HG02981 (cell line): ENCODE measurements around the gene YIPF3.
"Not testable (repeated sequence)": the region's sequence is repeated elsewhere in the genome, so short reads cannot be mapped to it uniquely, and the experiment has no call there.

Source experiments
- ATAC-seq: cut with Tn5 transposase; IDR thresholded peaks from one replicate; pipeline ENCODE4 v1.9.1; 2021; ENCODE audit warnings: mild to moderate bottlenecking, moderate library complexity; ENCODE audit not compliant: unreplicated experiment

YIPF3 gene

DNA sequence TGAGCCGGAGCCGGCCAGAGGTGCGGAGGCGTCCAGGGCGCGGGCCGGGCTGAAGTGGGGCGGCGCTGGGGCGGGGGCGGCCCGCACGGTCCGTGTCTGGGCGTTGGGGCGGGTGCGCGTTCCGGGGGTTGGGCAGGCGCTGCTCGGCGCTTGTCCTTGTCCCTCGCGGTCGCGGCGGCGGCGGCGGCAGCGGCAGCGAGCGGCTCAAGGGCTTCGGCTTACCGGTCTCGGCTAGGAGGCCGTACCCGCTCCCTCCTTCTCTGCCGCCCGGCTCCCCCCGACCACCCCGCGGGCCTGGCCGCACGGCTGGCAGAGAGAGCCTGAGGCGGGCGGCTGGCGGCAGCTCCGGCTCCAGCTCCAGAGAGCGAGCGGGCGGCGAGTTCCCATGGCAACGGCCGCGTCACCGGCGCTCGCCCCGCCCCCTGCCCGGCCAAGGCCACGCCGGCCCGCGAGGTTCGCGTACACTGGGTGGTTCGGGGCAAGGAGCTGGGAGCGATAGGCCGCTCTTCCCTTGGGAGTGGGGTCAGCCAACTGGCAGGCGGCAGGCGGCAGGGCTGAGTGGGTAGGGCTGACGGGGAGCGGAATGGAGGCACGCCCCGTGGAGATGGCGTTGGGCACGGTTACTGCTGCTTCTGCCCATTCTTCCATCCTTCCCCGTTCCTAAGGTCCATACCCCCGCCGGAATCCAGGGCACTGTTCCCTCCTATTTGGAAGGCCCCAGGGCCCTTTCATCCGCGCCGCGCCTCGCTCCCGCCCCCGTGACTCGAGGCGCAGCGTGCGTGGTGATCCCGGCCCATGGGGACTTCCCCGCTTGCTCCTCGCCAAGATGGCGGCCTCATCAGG, 6.5 kb downstream of the YIPF3 start, which contains the start of gene LRRC73:
Gene LRRC73 (minus strand): TSS at position 363 of the 843 bp plus-strand sequence. CDS start 561 bp downstream, outside the sequence.
- peak; percentile 53 for ATAC-seq

DNA sequence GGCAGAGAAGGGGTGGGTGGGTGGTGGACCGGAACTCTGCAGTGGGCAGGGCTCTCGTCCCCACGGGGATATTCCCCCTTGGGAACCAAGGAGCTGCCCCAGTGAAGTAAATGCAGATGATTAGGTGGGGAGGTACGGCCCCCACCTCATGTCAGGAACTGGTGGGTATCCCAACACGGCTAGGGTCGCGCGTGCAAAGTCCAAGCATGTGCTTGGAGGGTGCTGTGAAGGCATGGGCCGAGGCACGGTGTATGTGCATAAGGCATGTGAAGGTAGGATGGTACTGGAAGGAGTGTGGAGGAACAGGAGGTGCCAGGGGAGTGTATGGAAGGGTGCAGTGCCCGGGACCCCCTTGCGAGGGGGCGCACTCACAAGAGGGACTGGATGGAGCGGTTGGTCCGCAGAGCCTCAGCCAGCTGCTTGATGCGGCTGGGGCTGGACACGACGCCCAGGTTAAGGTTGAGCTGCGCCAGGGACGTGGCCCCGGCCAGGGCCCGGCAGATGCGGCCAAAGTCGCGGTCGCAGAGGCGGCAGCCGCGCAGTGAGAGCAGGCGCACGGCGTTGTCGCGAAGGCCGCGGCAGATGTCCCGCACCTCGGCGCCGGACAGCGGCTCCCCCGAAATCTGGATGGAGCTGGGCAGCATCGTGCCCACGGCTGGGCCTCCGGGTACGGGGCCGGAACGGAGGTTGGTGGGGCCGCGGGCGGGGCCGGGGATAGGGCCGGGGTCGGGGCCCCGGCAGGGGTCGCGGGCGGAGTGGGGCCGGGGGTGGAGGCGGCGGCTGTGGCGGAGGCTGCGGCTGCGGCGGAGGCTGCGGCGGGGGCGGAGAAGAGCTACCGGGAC, 7.4 kb downstream of the YIPF3 start:
- ATAC-seq, result no peak

DNA sequence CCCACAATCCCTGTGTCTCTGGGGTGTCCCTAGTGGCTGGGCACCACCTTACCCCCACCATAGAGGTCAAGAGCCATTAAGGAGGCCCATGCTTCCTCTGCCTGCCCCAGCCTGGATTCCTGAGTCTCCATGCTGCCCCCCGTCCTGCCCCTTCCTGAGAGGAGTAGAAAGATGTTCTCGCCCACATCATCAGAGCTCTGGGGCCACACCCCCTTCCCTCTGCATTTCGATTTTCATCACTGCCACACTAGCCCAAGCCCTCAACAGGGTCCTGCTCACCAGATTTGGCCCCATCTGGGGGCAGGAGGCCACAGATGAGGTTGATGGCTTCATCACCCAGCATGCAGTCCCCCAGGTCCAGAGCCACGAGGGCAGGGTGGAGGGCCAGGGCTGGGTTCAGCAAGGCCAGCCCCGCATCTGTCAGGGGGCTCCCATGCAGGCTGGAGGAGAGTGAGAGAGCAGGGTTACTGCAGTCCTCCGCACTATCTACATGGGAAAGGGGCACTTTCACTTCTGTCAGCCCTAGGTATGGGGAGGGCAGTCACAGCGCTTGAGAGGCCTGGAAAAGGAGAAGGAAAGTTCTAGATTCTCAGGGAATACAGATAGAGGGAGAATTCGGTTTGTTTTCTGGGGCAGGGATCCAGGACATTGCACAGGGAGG, 8.1 kb downstream of the YIPF3 start:
- no peak for ATAC-seq

DNA sequence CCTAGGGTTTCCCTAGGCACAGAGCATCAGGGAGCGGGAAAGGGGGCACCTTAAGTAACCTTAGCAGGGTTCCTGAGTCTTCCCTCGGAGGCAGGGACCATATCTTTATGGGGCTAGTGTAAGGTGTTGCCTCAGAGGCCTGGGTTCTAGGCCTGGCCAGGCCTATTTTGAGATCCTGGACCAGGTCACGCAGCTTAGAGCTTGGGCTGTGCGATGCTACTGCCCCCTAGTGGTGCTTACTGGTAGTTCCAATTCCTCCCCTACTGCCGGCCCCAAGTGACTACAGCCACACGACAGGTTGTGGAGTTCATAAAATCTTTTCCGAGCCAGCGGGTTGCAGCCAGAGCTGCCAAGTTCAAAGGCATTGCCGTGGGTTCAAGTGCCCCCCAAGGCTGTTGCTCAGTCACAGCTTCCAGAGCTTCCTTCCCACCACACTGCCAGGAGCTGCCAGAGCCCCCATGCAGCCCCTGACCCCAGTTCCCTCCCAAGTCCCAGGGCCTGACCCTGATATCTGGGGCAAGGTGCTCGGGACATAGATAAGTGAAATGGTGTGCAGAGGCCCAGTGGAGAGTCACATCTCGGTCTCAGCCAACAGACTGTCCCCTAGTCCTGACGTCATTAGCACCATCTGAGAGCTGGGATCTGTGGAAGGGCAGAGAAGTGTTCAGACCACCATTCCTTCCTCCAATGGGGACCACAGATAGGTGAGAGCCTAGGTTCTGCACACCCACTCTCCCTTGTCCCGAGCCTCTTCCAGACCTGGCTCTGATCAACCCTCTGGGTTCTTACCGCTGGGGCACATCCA, 9.9 kb downstream of the YIPF3 start:
- ATAC-seq, result no peak

DNA sequence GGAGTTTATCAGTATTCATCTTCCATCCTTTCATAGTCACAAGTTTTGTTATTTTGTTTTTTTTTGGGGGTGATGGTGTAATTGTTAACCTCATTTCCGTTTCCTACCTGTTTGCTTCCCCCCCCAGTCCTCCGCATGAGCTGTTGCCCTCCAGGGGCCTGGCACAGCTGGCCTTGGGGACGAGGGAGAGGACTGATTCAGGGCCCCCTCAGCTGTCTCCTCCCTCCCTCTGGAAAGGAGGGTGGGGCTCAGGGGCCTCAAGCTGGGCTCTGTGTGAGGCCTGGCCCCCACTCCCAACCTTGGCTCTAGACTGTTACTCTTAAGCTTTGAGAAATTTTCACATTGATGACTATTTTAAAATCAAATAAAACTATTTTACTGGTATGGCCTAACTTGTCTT, 10.6 kb downstream of the YIPF3 start:
- no peak for ATAC-seq

DNA sequence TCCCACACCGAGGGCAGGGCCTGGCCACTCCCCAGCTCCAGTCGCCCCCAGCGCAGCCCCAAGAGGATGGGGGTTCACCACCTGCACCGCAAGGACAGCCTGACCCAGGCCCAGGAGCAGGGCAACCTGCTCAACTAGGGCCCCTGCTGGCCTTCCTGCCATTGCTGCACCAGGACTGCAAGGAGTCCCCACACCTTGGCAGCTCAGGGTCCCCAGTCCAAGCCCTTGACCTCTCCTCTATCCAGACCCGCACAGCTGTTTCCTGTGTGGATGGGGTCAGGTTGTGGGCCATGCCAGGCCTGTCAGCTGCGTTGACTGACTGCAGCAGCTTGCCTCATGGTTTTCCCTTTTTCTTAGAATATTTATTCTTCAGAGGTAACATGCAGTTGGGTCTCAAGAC, 11.0 kb downstream of the YIPF3 start:
- no peak for ATAC-seq

DNA sequence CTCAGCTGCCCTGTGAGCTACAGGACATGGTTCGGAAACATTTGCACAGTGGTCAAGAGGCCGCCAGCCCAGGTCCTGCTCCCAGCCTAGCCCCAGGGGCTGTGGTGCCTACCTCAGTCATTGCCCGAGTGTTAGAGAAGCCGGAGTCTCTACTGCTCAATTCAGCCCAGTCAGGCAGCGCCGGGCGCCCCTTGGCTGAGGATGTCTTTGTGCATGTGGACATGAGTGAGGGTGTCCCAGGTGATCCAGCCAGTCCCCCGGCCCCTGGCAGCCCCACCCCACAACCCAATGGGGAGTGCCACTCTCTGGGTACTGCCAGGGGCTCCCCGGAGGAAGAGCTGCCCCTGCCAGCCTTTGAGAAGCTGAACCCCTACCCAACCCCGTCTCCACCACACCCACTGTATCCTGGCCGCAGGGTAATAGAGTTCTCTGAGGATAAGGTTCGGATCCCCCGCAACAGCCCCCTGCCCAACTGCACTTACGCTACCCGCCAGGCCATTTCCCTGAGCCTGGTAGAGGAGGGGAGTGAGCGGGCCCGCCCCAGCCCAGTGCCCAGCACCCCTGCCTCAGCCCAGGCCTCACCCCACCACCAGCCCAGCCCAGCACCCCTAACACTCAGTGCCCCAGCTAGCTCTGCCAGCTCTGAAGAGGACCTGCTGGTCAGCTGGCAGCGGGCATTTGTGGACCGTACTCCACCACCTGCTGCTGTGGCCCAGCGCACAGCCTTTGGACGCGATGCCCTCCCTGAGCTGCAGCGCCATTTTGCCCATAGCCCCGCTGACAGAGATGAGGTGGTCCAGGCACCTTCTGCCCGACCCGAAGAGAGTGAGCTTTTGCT, 11.8 kb downstream of the YIPF3 start:
- ATAC-seq, result no peak

DNA sequence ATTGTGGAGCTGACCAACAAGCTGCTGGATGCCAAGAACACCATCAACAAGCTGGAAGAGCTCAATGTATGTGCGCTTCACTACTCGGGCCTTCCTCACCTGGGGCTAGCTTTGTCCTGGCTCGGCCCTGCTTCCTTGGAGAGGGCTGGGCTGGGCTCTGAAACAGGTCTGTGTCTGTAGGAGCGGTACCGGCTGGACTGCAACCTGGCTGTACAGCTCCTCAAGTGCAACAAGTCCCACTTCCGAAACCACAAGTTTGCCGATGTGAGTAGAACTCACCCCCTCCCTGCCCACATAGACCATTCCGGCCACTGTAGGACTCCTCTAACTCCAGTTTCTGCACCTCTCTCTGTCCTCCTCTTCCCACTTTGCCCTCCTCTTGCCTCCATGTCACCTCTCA, 13.3 kb downstream of the YIPF3 start:
- ATAC-seq, result no peak

DNA sequence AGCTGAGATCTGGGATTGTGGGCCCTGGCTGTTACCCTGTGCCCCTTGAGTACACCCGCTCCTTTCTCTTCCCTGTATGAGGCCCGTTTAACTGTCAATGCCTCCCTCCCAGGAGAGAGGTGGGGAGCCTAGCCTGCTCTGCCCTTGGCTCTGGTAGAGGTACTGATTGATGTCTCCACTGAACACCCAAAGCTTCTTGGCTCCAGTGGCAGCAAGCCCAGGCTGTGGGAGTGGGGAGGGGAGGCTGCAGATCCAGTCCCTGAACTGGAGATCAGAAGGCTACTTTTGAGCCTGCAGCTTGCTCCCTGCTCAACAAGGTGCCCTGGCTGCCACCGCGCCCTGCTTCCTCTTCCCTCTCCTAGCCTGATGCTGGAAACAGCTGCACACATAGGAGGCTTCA, 14.1 kb downstream of the YIPF3 start:
- ATAC-seq, result no peak

DNA sequence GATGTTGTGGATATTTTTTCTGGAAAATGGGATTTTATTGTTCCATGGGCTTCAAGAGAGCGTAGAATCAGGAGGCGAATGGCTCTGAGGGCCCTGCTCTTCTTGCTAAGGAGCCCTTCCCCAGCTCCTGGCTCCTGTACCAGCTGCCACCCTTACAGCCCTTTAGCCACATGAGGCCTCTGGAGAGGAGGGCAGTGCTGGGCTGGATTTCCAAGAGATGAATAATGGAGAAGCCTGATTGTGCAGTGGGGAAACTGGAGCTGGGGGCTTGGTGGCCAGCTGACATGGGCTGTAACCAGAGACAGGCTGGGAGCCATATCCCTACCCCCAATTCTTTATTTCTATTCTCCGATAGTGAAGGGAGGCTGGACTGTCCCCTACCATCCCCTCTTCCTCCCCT, 15.8 kb downstream of the YIPF3 start:
- ATAC-seq, result no peak

DNA sequence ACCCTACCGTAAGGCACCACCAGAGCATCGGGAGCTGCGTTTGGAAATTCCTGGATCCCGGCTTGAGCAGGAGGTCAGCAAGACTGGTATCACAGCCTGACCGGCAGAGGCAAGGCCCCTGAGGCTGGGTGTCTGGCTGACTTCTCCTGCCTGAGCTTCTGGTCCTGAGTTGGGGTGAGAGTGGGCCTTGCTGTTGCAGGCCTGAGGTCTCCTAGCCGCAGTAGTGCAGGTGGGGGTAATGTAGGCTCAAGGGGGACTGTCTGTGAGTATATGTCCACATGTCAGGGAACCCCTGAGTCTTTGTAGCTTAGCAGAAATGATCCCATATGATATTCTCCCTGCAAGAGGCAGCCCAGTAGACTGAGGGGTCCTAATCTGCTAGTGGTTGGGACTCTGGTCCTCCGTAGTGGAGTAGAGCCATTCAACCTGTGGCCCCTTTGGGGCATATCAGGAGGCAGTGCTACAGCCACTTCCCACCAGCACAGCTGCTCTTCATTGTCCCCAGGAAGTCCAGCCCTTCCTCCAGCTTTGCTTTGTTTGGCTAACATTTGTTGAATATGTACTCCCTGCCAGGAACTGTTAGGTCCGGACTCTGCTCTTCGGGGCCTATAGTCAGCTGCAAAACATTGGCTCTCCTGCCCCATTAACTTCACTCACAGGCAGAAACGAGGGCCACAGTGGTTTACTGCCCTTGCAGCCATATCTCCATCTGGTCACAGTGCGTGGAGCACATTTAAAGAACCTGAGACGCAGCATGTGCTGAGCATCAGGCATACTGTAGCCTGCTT, 17.5 kb downstream of the YIPF3 start:
- ATAC-seq, result no peak

DNA sequence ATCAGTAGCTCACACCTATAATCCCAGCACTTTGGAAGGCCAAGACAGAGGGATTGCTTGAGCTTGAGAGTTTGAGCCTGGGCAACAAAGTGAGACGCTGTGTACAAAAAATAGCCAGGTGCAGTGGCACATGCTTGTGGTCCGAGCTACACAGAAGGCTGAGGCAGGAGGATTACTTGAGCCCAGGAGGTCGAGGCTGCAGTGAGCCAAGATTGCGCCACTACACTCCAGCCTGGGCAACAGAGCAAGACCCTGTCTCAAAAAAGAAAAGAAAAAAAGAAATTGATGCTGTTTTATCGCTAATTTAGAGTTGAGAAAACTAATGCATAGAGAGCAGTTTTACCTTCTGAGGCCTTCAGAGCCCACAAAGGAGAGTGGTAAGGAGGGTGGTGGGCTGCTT, 18.4 kb downstream of the YIPF3 start:
- not testable (repeated sequence) for ATAC-seq

DNA sequence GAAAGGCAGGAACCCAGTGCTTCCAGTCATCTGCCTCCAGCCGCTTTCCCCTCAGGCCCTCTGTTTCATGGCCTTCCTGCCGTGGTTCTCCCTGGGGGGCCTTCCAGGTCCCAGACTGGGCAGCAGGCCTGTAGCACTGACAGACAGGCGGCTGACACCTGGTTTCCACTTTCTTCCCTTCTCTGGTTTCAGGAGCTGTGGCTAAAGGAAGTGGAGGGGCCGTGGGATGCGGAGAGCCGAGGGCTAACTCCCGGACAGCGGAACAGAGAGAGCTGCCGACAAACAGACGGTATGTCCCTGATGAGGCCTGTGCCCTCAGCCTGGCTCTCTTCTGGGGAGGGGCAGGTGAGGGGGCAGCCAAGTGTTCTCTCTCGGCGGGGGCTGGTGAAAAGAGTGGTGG, 19.0 kb downstream of the YIPF3 start:
- no peak for ATAC-seq

DNA sequence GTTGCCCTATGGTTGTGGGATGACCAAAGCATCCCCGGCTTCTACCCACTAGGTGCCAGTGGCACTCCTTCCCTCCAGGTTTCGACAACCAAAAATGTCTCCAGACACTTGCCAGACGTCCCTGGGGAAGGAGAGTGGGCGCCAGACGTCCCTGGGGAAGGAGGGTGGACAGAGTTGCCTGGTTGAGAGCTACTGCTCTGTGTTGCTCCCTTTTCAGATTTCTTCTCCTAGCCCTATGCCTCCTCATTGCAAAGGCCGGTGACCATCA, 19.7 kb downstream of the YIPF3 start:
- ATAC-seq, result no peak

DNA sequence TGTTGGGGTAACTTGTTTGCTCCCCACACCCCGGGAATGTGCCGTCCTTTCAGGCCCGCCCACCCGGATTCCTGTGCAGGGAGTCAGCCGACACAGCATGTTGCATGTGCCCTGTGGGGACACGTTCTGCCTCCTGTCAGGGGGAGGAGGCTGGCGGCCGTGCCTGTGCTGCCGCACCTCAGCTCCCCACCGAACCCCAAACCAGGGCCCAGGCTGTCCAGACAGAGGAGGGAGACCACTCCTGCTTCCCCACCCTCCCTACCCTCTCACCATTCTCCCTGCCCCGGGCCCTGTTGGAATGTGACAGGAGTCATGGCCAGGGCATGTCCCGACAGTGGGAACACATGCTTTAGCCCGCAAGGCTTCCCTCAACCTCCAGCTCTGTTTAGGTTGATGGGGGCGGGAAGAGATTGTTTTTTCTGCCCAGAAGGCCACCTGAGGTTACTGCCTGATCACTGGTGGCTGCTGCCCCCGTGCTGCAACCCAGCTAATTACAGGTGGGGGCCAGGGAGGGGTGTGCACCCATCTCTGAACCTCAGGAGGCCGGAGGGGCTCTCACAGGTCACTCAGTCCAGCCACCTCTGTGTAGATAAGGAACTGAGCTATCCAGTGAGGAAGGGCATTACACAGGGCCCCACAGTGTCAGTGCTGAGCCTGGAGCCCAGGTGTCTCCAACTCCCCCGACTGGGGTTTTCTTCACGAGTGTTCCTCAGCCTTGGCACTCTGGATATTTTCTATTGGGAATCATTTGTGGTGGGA, 20.2 kb downstream of the YIPF3 start:
- ATAC-seq, result no peak

DNA sequence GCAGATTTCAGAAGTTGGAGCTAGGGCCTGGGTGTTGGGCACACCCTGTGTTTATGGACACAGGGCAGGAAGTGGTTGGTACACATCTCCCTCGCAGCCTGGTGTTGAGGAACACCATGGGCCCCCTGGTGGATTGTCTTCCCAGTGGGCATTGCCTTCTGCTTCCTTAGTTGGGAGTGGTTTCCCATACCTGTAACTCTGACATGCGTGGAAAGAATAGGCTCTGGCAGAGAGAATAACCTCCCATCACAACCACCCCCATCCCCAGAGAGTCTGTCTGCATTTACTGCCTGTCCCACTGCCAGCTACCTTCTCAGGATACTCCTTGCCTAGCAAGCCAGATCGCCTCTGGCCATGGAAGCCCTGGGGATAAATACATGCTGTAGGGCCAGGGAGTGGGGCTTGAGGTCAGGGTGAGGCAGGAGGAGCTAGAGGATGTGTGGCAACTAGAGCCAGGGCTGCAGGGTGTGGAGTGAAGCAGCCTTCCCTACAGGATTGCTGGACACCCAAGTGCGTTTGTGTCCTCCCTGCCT, 21.3 kb downstream of the YIPF3 start:
- no peak for ATAC-seq

DNA sequence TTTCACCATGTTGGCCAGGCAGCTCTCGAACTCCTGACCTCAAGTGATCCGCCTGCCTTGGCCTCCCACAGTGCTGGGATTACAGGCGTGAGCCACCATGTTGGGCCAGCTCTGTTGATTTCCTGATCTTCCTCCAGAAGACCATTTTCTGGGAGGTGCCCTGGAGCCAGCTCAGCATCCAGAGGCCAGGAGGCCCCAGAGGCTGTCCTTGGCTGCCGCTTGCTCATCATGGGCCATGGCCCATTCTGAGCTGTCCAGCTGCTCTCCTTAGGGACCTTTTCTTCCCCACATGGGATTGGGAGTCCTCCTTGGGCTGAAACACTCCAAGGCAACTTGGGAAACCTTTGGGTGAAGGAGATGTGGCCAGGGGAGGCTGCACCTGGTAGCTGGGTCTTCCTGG, 22.0 kb downstream of the YIPF3 start:
- ATAC-seq, result no peak

DNA sequence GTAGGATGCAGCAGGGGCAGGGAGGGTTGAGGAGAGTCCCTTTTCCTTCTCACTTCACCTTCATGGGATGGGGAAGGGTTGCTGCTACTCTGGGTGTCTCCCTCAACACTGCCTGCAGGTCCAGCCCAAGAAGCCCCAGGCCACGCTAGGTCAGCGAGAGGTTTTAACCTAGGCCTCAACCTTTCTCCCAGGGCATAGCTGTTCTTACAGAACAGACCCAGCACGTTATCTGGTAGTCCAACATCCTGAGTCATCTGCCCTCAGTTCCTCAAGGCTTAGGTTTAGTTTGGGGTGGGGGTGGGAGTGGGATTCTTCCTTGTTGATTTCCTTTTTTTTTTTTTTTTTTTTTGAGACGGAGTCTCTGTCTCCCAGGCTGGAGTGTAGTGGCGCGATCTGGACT, 22.4 kb downstream of the YIPF3 start:
- ATAC-seq, result no peak
